CD4-positive, alpha-beta T cell treated with Interleukin-2 at 100 ng/mL for 4 hours (primary cell): ENCODE results near the gene RFT1.

Source experiments
- DNase-seq: peaks from one replicate; pipeline ENCODE4 v3.0.0-alpha.2; 2020; ENCODE audit warnings: low spot score

Gene RFT1

GRCh38 chr3:53150247-53151085 is 20.2 kb upstream of the RFT1 start:
- no peak for DNase-seq

- no peak for DNase-seq
These were observed 19.5 kb upstream of the RFT1 start for GRCh38 chr3:53149699-53150098.

GRCh38 chr3:53149006-53149690 is 18.9 kb upstream of the RFT1 start:
- DNase-seq, result no peak

- DNase-seq, result no peak
These were observed 17.7 kb upstream of the RFT1 start for GRCh38 chr3:53147903-53148400.

- no peak for DNase-seq
These were observed 17.1 kb upstream of the RFT1 start for GRCh38 chr3:53147151-53147902.

- DNase-seq, result no peak
These were observed 16.2 kb upstream of the RFT1 start for GRCh38 chr3:53146319-53146891.

GRCh38 chr3:53145713-53146080 is 15.5 kb upstream of the RFT1 start:
- no peak for DNase-seq

- no peak for DNase-seq
These were observed 14.9 kb upstream of the RFT1 start for GRCh38 chr3:53144862-53145712.

- DNase-seq, result no peak
These were observed 14.2 kb upstream of the RFT1 start for GRCh38 chr3:53144446-53144845.

- no peak for DNase-seq
These were observed 12.8 kb upstream of the RFT1 start for GRCh38 chr3:53142986-53143385.

GRCh38 chr3:53140847-53141845 is 10.9 kb upstream of the RFT1 start:
- DNase-seq, result no peak

GRCh38 chr3:53139906-53140846 is 9.9 kb upstream of the RFT1 start:
- DNase-seq, result no peak

- DNase-seq, result no peak
These were observed 7.7 kb upstream of the RFT1 start for GRCh38 chr3:53137835-53138446.

GRCh38 chr3:53137221-53137620 is 7.0 kb upstream of the RFT1 start:
- no peak for DNase-seq

GRCh38 chr3:53134631-53135232 is 4.5 kb upstream of the RFT1 start:
- peak; percentile 66 for DNase-seq

- DNase-seq, result no peak
These were observed 2.1 kb upstream of the RFT1 start for GRCh38 chr3:53132347-53132746.

- no peak for DNase-seq
These were observed 861 bp upstream of the RFT1 start for GRCh38 chr3:53131096-53131495.

- DNase-seq, result no peak
These were observed 891 bp downstream of the RFT1 start for GRCh38 chr3:53129344-53129743.
